Measurements from ENCODE around the gene MADCAM1. TPM values are rescaled to one million over a fixed set of nuclear protein-coding genes. Genes with fewer than 3 reads are reported as not detected.

Gene MADCAM1
- total RNA-seq, 1 donor from 2014 or later, result not detected

DNA sequence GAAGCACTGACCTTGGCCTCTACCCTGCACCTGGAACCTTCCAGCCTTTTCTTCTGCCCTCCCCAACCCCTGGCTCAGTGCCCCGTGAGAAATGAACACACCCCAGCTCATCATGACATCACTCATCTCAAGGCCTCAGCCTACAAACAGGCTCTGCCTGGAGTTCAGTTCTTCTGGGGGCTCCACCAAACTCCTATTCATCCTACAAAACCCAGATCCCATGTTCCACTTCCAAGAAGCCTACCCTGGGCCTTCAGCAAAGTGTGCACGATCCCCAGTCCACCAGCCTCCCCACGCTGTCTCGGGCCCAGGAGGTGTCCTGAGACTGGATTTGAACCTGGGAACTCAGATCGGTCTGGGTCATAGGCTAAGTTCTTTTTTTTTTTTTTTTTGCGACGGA lies 26.5 kb upstream of the MADCAM1 start:
- H3K27ac ChIP-seq, result no peak overlapping the region
- DNase-seq (ENCODE audit: low spot score in 2 of 2), result no peak
- H3K27me3 ChIP-seq, result no peaks in the 10 kb centered on the region
- intact Hi-C loops (cut with DNase I), result no loop called here
- H3K9me3 ChIP-seq, result no peaks in the 10 kb centered on the region
- TF ChIP-seq, protein P1, sequence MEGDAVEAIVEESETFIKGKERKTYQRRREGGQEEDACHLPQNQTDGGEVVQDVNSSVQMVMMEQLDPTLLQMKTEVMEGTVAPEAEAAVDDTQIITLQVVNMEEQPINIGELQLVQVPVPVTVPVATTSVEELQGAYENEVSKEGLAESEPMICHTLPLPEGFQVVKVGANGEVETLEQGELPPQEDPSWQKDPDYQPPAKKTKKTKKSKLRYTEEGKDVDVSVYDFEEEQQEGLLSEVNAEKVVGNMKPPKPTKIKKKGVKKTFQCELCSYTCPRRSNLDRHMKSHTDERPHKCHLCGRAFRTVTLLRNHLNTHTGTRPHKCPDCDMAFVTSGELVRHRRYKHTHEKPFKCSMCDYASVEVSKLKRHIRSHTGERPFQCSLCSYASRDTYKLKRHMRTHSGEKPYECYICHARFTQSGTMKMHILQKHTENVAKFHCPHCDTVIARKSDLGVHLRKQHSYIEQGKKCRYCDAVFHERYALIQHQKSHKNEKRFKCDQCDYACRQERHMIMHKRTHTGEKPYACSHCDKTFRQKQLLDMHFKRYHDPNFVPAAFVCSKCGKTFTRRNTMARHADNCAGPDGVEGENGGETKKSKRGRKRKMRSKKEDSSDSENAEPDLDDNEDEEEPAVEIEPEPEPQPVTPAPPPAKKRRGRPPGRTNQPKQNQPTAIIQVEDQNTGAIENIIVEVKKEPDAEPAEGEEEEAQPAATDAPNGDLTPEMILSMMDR (IDR thresholded peaks at IDR 0.05), result no peak
- no peaks in the 10 kb centered on the region for H3K4me1 ChIP-seq
- no peaks in the 10 kb centered on the region for H3K36me3 ChIP-seq
- H3K4me3 ChIP-seq, result no peak overlapping the region

DNA sequence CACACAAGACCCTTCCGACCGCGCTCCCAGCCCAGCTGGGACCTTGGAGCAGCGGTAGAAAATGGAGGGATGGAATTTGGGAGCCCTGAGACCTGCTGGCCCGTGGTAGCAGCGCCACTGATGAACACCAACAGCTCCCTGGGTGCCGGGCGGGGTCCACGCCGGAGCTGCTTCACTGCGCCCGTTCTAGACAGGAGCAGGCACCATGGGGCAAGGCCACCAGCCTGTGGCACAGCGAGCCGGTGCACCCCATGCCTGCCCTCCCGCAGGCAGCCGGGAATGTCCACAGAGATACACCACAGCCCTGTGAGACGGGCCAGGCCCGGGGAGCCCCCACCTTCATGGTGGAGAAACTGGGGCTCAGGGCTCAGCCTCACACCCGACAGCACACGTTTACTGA lies 25.6 kb upstream of the MADCAM1 start:
- no peak for DNase-seq (ENCODE audit: low spot score in 2 of 2)
- Histone ChIP-seq H3K9me3 (no peaks in the 10 kb centered on the region), H3K27ac (no peak overlapping the region), H3K4me1 (no peaks in the 10 kb centered on the region), H3K36me3 (no peaks in the 10 kb centered on the region), H3K4me3 (no peak overlapping the region), H3K27me3 (no peaks in the 10 kb centered on the region)
- intact Hi-C loops (cut with DNase I), result no loop called here
- TF ChIP-seq, protein P1 (IDR thresholded peaks at IDR 0.05), result no peak

DNA sequence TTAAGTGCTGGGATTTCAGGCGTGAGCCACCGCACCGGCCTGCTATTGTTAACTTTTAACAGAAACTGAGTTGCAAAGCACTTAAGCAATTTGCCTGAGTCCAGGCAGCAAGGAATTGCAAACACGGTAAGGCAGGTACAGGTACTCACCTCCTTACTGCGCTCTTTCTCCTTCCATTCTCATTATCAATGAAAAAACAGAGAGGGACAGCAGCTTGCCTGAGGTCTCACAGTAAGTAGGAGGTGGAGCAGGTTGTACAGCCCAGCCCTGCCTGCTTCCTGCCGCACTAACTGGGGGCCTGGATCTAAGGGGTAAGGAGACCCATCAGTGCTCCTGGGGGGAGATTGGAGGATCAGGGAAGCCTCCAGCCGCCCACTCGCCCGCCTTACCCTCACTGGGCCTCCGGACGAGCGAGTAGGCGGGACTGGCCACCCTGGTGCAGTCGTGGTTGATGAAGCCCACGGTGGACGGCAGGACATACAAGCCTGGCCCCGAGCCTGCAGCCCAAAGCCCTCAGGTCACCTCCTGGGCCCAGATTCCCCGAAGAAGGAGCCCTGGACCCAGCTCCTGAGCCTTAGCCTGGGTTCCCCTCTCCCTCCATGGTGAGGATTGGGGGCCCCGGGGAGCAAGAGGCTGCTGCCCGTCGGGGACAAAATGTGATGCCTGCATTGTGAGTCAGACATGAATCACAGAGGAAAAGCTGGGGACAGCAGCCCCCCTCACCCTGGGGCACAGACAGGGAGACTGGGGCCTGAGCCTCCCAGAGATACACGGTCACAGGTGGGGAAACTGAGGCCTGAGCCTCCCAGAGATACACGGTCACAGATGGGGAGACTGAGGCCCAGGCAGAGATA lies 24.1 kb upstream of the MADCAM1 start:
- no peaks in the 10 kb centered on the region for H3K9me3 ChIP-seq
- H3K27me3 ChIP-seq, result no peaks in the 10 kb centered on the region
- no peak overlapping the region for H3K4me3 ChIP-seq
- no peak overlapping the region for H3K27ac ChIP-seq
- H3K36me3 ChIP-seq, result no peaks in the 10 kb centered on the region
- H3K4me1 ChIP-seq, result no peaks in the 10 kb centered on the region
- no peak for DNase-seq (ENCODE audit: low spot score in 2 of 2)
- TF ChIP-seq, protein P1 (IDR thresholded peaks at IDR 0.05), result no peak
- intact Hi-C loops (cut with DNase I), result no loop called here

DNA sequence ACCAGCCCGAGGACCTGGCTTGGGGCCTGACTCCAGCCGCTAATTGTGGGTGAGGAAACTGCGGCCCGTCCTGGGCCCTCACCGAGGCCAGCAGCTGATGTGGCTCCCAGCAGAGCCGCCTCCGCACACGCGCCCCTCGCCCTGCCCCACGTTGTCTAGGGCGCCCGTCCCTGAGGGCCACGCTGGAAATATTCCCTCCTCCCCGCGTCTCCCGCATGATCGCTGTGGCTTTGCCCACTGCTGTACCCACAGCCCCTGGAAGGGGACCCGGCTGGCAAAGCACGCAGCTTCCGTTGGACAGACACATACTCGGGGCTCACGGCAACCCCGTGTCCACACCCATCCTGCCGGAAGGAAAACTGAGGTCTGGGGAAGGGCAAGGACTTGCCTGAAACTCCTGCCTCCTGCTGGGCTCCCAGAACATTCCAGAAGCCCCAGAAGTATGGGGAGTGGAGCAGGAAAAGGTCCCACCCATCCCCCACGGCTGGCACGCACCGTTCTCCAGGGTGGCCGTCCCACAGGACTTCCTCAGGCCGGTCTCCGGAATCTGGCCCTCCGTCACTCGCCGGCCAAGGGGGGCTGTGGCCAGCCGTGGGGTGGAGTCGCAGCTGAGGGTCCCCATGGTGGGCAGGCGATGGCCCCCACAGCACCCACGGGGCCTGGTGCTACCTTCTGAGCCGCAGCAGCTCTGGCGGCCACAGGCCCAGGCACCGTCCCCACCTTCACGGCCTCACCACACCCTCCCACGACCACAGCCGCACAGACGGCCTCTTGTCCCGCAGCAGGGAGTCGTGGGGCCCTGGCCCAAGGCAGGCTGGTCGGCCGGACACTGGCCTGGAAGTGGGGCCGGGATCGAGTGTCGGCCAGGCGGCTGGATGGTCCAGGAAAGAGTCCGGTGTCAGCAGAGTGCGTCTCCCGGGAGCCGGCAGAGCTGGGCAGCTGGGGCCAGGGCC lies 21.9 kb upstream of the MADCAM1 start:
- intact Hi-C loops (cut with DNase I), result no loop called here
- no peak overlapping the region for H3K4me3 ChIP-seq
- no peak overlapping the region for H3K27ac ChIP-seq
- H3K9me3 ChIP-seq, result no peaks in the 10 kb centered on the region
- no peak for DNase-seq (ENCODE audit: low spot score in 2 of 2)
- no peaks in the 10 kb centered on the region for H3K36me3 ChIP-seq
- TF ChIP-seq, protein P1 (IDR thresholded peaks at IDR 0.05), result no peak
- no peaks in the 10 kb centered on the region for H3K27me3 ChIP-seq
- no peaks in the 10 kb centered on the region for H3K4me1 ChIP-seq

DNA sequence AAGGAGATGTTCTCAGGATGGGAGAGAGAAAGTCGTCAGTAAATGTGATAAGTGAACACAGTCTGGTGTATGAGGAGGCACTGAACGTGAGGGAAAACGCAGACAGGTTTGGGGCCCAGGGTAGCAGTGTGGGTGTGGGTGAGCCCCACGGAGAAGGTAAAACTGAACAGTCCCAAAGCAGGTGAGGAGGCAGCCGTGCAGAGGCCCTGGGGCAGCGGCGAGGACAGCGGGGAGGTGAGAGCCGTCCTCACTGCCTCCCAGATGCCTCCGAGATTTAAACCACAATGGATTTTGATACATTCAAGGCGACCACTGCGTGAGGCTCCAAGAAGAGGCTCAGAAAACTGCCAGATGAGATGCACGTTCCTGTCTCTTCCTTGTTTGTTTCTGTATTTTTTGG lies 20.9 kb upstream of the MADCAM1 start:
- no peak for DNase-seq (ENCODE audit: low spot score in 2 of 2)
- H3K27ac ChIP-seq, result no peak overlapping the region
- H3K4me3 ChIP-seq, result no peak overlapping the region
- no peaks in the 10 kb centered on the region for H3K27me3 ChIP-seq
- H3K9me3 ChIP-seq, result no peaks in the 10 kb centered on the region
- intact Hi-C loops (cut with DNase I), result no loop called here
- H3K36me3 ChIP-seq, result no peaks in the 10 kb centered on the region
- no peaks in the 10 kb centered on the region for H3K4me1 ChIP-seq
- TF ChIP-seq, protein P1 (IDR thresholded peaks at IDR 0.05), result no peak

Measured in ascending aorta (tissue), 2 donors.